HG02678 (cell line): ENCODE measurements around the gene WDR1.

Experiments used
- ATAC-seq: cut with Tn5 transposase; IDR thresholded peaks from one replicate; pipeline ENCODE4 v1.9.1; 2021; ENCODE audit warnings: mild to moderate bottlenecking, moderate library complexity; ENCODE audit not compliant: unreplicated experiment

WDR1 gene

GRCh38 chr4:10085828-10086505, 30.6 kb downstream of the WDR1 start:
- no peak for ATAC-seq

GRCh38 chr4:10085386-10085785, 31.2 kb downstream of the WDR1 start:
- no peak for ATAC-seq

- no peak for ATAC-seq
These were observed 31.8 kb downstream of the WDR1 start for GRCh38 chr4:10084651-10085358.

GRCh38 chr4:10083861-10084641, 32.5 kb downstream of the WDR1 start:
- ATAC-seq, result no peak

- no peak for ATAC-seq
These were observed 33.2 kb downstream of the WDR1 start for GRCh38 chr4:10083331-10083771.

GRCh38 chr4:10082459-10083272, 33.9 kb downstream of the WDR1 start:
- ATAC-seq, result no peak

GRCh38 chr4:10082047-10082446, 34.6 kb downstream of the WDR1 start:
- ATAC-seq, result no peak

- ATAC-seq, result no peak
These were observed 35.4 kb downstream of the WDR1 start for GRCh38 chr4:10081218-10081606.

- no peak for ATAC-seq
These were observed 35.9 kb downstream of the WDR1 start for GRCh38 chr4:10080589-10081217.

- ATAC-seq, result no peak
These were observed 36.5 kb downstream of the WDR1 start for GRCh38 chr4:10079912-10080588.

GRCh38 chr4:10079256-10079655, 37.3 kb downstream of the WDR1 start:
- ATAC-seq, result no peak

GRCh38 chr4:10078481-10079233, 37.9 kb downstream of the WDR1 start:
- no peak for ATAC-seq

- no peak for ATAC-seq
These were observed 38.9 kb downstream of the WDR1 start for GRCh38 chr4:10077483-10078335.

GRCh38 chr4:10077076-10077475, 39.5 kb downstream of the WDR1 start:
- ATAC-seq, result no peak

- ATAC-seq, result no peak
These were observed 40.6 kb downstream of the WDR1 start for GRCh38 chr4:10075953-10076391.

GRCh38 chr4:10075158-10075863, 41.3 kb downstream of the WDR1 start:
- ATAC-seq, result no peak

- no peak for ATAC-seq
These were observed 41.9 kb downstream of the WDR1 start for GRCh38 chr4:10074767-10075105.
